AG09309 (cell line): ENCODE data around the gene YPEL1.

Experiments used
- DNase-seq: peaks from one replicate; pipeline ENCODE4 v3.0.0-alpha.2; 2010; ENCODE audit warnings: low read depth
- H3K4me3 ChIP-seq: 2 replicates; pipeline ENCODE4 v1.5.1; 2011; ENCODE audit warnings: mild to moderate bottlenecking, low read depth, low read length, moderate library complexity; ENCODE audit not compliant: control insufficient read depth
- TF ChIP-seq, protein P1 (sequence below): IDR thresholded peaks from 2 replicates; pipeline ENCODE4 v1.5.1; 2011; ENCODE audit warnings: mild to moderate bottlenecking, low read depth, low read length, inconsistent platforms; ENCODE audit not compliant: insufficient read depth, control insufficient read depth; ENCODE audit errors: missing control alignments

The YPEL1 gene

DNA sequence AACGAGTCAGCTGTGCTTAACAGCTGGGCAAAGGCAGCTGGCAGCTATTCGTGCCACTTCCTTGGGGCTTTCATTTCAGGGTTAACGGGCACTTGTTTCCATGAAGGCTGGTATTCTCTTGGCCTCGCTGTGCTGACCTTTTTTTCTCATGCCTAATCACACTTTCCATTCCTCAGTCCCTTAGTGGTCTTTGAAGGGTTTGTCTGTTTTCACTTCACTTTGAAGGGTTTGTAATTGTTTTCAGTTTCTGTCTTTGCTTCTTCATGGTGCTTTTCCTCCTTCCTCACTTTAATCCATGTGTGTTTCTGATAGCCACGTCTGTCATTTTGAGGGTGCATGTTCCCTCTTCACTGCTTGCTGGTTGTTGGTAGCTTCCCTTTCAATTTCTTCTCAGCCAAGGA is 45.2 kb downstream of the YPEL1 start:
- no peak for DNase-seq
- TF ChIP-seq, protein P1, sequence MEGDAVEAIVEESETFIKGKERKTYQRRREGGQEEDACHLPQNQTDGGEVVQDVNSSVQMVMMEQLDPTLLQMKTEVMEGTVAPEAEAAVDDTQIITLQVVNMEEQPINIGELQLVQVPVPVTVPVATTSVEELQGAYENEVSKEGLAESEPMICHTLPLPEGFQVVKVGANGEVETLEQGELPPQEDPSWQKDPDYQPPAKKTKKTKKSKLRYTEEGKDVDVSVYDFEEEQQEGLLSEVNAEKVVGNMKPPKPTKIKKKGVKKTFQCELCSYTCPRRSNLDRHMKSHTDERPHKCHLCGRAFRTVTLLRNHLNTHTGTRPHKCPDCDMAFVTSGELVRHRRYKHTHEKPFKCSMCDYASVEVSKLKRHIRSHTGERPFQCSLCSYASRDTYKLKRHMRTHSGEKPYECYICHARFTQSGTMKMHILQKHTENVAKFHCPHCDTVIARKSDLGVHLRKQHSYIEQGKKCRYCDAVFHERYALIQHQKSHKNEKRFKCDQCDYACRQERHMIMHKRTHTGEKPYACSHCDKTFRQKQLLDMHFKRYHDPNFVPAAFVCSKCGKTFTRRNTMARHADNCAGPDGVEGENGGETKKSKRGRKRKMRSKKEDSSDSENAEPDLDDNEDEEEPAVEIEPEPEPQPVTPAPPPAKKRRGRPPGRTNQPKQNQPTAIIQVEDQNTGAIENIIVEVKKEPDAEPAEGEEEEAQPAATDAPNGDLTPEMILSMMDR, result no peak
- H3K4me3 ChIP-seq, result no peak overlapping the region

DNA sequence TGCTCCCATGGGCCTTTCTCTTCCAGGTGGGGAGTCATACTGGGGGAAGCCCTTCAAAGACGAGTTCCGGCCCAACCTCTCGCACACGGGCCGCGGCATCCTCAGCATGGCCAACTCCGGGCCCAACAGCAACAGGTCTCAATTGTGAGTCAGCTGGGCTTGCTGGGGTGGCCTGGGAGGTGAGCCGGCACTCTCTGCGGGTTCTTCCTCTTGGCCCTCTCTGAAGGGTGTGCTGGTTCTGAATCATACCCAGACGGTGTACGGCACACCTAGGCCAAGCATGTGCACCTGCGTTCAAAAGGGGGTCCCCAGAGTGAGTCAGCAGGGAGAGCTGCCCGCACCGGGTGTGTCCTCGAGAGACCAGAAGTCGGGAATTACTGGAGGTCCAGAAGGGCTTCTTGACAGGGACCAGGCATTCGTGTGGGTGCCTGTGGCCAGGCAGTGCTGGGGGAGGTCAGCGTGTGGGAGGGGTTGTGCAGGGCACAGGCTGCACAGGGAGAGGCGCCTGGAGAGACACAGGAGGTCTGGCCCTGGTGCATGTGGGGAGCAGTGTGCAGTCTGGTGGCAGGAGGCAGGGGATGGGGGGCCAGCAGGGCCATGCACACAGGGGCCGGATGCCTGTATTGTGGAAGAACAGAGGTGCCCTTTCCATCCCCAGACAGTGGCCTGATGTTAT is 46.8 kb downstream of the YPEL1 start:
- no peak for DNase-seq
- TF ChIP-seq, protein P1, result no peak
- H3K4me3 ChIP-seq, result no peak overlapping the region

DNA sequence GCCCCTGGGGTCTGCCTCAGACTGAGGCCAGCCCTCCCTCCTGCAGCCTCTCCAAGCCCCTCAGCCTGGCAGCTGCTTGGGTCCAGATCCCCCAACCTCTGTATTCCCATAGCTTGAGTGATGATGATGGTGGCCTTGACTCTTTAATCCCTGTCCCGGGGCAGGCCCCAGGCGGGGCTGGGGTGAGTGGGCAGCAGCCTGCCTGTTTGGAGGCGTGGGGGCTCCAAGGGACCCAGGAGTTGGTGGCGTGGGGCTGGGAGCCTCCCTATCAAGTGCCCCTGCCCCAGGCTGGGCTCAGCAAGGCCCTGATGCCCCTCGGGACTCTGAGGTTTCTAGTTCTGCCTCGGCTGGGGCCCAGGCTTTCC is 47.3 kb downstream of the YPEL1 start:
- H3K4me3 ChIP-seq, result no peak overlapping the region
- DNase-seq, result no peak
- TF ChIP-seq, protein P1, result no peak

DNA sequence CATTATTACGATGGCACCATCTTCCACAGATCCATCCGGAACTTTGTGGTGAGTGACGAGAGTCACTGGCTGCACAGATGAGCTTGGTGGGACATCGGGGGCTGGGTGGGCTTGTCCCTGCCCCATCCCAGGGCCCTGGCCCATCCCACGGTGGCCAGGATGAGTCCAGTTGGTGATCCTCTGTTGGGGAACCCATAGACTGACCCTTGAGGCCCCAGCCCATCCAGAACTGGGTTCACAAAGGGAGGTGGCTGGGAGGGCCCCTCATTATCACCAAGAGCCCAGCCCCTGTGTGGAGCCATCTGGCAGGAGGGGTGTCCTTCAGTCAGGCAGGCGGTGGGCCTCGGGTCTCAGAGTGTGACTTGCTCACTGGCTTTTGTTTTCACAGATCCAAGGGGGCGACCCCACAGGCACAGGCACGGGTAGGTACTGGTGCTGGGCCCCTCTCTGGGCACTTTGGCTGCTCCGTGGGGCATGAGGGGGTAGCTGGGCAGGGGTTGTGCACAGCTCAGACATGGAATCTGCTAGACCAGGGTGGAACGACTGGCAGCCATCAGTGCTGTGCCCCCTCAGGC is 47.8 kb downstream of the YPEL1 start:
- no peak overlapping the region for H3K4me3 ChIP-seq
- no peak for DNase-seq
- TF ChIP-seq, protein P1, result no peak

DNA sequence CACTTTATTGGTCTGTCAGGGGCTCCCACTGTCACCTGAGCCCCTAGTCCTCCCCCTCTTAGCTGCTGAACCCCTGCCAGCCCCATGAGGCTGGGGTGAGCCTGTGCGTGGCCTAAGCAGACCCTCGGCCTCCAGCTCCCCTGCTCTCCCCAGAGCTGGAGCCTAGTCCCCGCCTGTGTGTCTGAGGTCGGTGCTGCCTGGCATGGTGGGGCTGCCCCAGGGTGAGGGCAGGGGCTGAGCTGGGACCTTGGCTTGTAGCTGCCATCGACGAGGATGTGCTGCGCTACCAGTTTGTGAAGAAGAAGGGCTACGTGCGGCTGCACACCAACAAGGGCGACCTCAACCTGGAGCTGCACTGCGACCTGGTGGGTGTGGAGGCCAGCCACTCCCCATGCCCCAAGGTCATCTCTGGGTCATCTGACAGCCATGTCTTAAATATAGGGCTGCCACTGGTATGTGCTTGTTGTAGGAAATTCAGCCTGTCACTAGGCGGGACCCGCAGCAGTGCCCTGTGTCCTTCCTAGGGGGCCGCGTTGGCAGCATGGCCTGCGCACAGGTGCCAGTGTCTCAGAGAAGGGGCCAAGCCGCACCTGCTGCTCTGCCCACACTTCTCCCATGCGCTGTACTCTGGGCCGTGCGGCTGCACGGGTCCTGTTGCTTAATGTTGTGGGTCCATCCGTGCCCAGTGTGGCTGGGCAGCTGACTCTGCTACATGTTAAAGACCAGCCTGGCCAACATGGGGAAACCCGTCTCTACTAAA is 48.8 kb downstream of the YPEL1 start:
- DNase-seq, result no peak
- TF ChIP-seq, protein P1, result no peak
- H3K4me3 ChIP-seq, result no peak overlapping the region

DNA sequence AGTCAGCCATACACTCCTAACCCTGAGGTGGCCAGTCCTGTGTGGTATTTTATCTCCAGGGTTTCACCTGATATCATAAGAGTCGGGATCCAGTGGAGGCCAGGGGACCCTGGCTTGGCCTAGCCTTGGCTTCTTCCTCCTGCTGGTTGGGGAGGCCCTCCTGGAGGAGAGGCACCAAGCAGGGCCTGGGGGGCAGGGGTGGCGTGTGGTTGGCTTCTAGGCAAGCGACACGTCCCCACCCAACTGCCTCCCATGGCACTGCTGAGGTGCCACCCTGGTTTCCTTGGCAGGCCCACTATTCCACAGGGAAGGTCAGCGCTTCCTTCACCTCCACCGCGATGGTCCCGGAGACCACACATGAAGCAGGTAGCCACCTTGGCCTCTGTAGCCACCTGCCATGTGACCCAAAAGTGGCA is 49.4 kb downstream of the YPEL1 start:
- no peak for DNase-seq
- TF ChIP-seq, protein P1, result no peak
- H3K4me3 ChIP-seq, result no peak overlapping the region
